PFSK-1 (cell line): ENCODE measurements around the gene TRAM2.

Source experiments
- POLR2AphosphoS5 ChIP-seq: IDR thresholded peaks from 2 replicates; pipeline ENCODE4 v1.6.1; 2012; ENCODE audit warnings: low read depth, mild to moderate bottlenecking, control low read depth, low read length, moderate library complexity
- SIN3A ChIP-seq: IDR thresholded peaks from 2 replicates; pipeline ENCODE4 v1.6.1; 2012; ENCODE audit warnings: mild to moderate bottlenecking, low read length, moderate library complexity, borderline replicate concordance; ENCODE audit not compliant: insufficient read depth
- TAF1 ChIP-seq: IDR thresholded peaks from 2 replicates; pipeline ENCODE4 v1.6.1; 2012; ENCODE audit warnings: low read length, control low read depth, borderline replicate concordance; ENCODE audit not compliant: insufficient read depth

- no peak for TF ChIP-seq TAF1
- TF ChIP-seq POLR2AphosphoS5 = no peak
- TF ChIP-seq SIN3A = no peak
Measured at GRCh38 chr6:52515219-52515960, 61.5 kb downstream of the TRAM2 start.
